Peyer's patch (tissue), 4 donors: ENCODE data around the gene CD248. TPM values are rescaled to one million over a fixed set of nuclear protein-coding genes. Genes with fewer than 3 reads are reported as not detected.

Experiments used
- DNase-seq, 3 donors: peaks; one replicate each; pipeline ENCODE4 v3.0.0-alpha.2; 2017 to 2019
- H3K27ac ChIP-seq, 4 donors: fragments of 200-600 bp; sonication (generic); one replicate each; pipeline ENCODE4 v1.5.1; 2016 to 2019
- H3K27me3 ChIP-seq, 2 donors: fragments of 200-600 bp; sonication (generic); one replicate each; pipeline ENCODE4 v1.5.1; 2019
- H3K36me3 ChIP-seq, 3 donors: fragments of 200-600 bp; sonication (generic); one replicate each; pipeline ENCODE4 v1.5.1; 2016 to 2019
- H3K4me1 ChIP-seq, 4 donors: fragments of 200-600 bp; sonication (generic); one replicate each; pipeline ENCODE4 v1.5.1; 2016 to 2019
- H3K4me3 ChIP-seq, 4 donors: fragments of 200-600 bp; sonication (generic); 1 replicate in 3 of 4; 2 replicates in 1 of 4; pipeline ENCODE4 v1.5.1; 2016 to 2019; ENCODE audit warnings: mild to moderate bottlenecking in 1 of 4
- H3K9me3 ChIP-seq, 4 donors: fragments of 200-600 bp; sonication (generic); one replicate each; pipeline ENCODE4 v1.5.1; 2016 to 2019; ENCODE audit warnings: mild to moderate bottlenecking in 1 of 4
- CTCF ChIP-seq, 6 experiments: fragments of 450-650 bp in 4 of 6; fragments of 200-600 bp in 2 of 6; sonication (generic) in 1 of 6; IDR thresholded peaks; one replicate each; pipeline ENCODE4 v1.5.1; 2017 to 2019; ENCODE audit warnings: antibody characterized with exemption in 6 of 6, mild to moderate bottlenecking in 3 of 6, moderate library complexity in 1 of 6
- POLR2A ChIP-seq, 2 donors: fragments of 450-650 bp; IDR thresholded peaks; one replicate each; pipeline ENCODE4 v1.5.1; 2017; ENCODE audit warnings: antibody characterized with exemption in 2 of 2, mild to moderate bottlenecking in 2 of 2, moderate library complexity in 2 of 2
- total RNA-seq, 4 donors: library from RNA; depleted of rRNA; stranded (reverse); fragments of >200 nt; gene quantifications; one replicate each; pipeline ENCODE4 v1.1.0, GENCODE V29; 2016

CD248 gene
- total RNA-seq, 4 donors from 2014 or later: 2.9 to 44.6 (median 12.0) TPM

GRCh38 chr11:66317723-66318599 lies 1.1 kb upstream of the CD248 start:
- Histone ChIP-seq H3K9me3 (no peaks in the 10 kb centered on the region), H3K27ac (peak overlapping the region; percentile 73 to 91 (median 83)), H3K4me3 (peak overlapping the region in 1 of 4 donors; percentile 52), H3K36me3 (no peaks in the 10 kb centered on the region), H3K4me1 (peaks cover 4 to 48% (median 20%) of the 10 kb centered on the region in 4 donors), H3K27me3 (no peaks in the 10 kb centered on the region)
- peak in 2 of 3 donors; percentile 76 to 83 for DNase-seq
- TF ChIP-seq CTCF (IDR thresholded peaks at IDR 0.05) (no peak), POLR2A (IDR thresholded peaks at IDR 0.05) (no peak)

DNA sequence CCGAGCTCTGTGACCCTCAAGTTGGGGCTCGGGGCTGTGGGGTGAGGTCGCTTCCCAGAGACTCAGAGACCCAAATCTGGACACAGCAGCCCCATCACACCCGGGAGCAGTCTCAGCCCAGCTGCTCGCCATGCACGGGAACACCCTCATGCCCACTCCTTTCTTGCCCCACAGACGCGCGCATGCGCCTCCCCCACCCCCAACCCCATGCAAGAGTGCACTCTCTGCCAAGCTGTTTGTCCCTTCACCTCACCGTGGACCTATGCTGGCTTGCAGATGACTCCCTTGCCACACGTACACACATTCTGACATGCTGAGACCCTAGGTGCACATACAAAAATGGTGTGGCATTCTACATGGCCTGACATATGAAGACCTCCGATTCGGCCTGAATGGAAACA lies 478 bp upstream of the CD248 start:
- TF ChIP-seq POLR2A (IDR thresholded peaks at IDR 0.05) (no peak), CTCF (IDR thresholded peaks at IDR 0.05) (no peak)
- Histone ChIP-seq H3K27me3 (no peaks in the 10 kb centered on the region), H3K4me3 (peak overlapping the region in 2 of 4 donors; percentile 26 to 52), H3K27ac (peak overlapping the region; percentile 73 to 91 (median 83)), H3K9me3 (no peaks in the 10 kb centered on the region), H3K4me1 (peaks cover 4 to 49% (median 21%) of the 10 kb centered on the region in 4 donors), H3K36me3 (no peaks in the 10 kb centered on the region)
- DNase-seq: peak in 2 of 3 donors; percentile 62 to 69

DNA sequence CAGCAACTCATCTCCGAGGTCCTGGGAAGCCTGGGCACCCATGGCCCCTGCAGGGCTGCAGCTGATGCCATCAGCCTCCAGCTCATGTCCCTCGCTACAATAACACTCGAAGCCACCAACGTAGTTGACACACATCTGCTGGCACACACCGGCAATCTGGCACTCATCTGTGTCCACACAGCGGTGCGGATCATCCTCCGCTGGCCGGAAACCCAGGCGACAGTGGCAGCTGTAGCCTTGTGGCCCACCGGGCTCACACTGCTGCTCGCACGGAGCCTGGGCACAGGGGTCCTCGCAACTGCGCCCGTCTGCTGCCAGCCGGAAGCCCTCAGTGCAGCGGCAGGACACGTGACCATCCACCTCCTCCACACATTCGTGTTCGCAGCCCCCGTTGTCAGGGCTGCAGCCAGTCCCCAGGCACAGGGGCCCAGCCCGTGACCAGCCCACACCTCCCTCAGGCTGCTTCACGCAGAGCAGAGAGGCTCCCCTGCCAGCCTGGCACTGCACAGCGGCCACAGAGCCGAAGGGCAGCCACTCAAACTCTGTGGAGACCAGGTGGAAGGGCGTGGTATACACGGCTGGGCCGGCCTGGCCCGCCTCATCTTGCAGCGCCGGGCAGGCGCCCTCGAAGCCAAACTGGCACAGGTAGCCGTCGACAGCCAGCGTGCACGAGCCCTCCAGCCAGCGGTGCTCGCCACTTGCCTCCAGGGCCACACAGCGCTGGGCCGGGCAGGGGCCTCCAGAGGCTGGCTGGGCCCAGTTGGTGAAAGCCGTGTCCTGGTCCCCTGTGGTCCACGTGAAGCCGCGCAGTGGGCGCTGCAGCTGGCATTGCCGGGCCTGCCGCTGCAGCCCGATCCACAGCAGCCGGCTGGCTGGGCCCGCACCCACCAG lies 678 bp downstream of the CD248 start:
- Histone ChIP-seq H3K27me3 (no peaks in the 10 kb centered on the region), H3K4me1 (peaks cover 4 to 53% (median 24%) of the 10 kb centered on the region in 4 donors), H3K9me3 (no peaks in the 10 kb centered on the region), H3K4me3 (peak overlapping the region; percentile 26 to 52 (median 34)), H3K36me3 (no peaks in the 10 kb centered on the region), H3K27ac (peak overlapping the region; percentile 73 to 91 (median 83))
- no peak for DNase-seq
- TF ChIP-seq POLR2A (IDR thresholded peaks at IDR 0.05) (no peak), CTCF (IDR thresholded peaks at IDR 0.05) (no peak)

DNA sequence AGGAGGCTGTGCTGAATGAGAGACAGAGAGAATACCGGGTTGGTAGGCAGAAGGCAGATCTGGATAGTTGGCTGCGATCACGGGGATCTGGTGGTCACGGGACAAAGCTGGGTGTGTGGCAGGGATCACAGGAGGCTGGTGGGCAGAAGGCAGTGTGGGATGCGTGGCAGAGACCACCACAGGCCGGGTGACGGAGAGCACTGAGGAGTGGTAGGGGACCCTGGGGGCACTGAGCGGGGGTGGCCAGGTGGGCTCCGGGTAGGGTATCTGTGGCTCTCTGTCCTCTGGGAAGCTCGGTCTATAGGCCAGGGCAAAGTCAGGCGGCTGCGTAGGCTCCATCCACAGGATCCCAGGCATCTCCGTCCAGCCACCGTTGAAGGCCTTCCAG lies 1.4 kb downstream of the CD248 start:
- TF ChIP-seq CTCF (IDR thresholded peaks at IDR 0.05): no peak
- TF ChIP-seq POLR2A (IDR thresholded peaks at IDR 0.05): no peak

More for the DNA sequence above, 1.4 kb downstream of the CD248 start:
- Histone ChIP-seq H3K27ac (peak overlapping the region; percentile 73 to 91 (median 83)), H3K4me1 (peaks cover 4 to 53% (median 24%) of the 10 kb centered on the region in 4 donors), H3K9me3 (no peaks in the 10 kb centered on the region), H3K27me3 (no peaks in the 10 kb centered on the region), H3K36me3 (no peaks in the 10 kb centered on the region), H3K4me3 (peak overlapping the region in 2 of 4 donors; percentile 26 to 52)
- no peak for DNase-seq
